NCI-H1105 treated with DMSO at 0.1 percent for 48 hours (cell line): ENCODE measurements around the gene KDM7A.
"Not testable (repeated sequence)": the region's sequence is repeated elsewhere in the genome, so short reads cannot be mapped to it uniquely, and the experiment has no call there.

Source experiments
- DNase-seq: peaks from one replicate; lab custom pipeline; 2025; lab: John Stamatoyannopoulos, UW

Gene KDM7A

DNA sequence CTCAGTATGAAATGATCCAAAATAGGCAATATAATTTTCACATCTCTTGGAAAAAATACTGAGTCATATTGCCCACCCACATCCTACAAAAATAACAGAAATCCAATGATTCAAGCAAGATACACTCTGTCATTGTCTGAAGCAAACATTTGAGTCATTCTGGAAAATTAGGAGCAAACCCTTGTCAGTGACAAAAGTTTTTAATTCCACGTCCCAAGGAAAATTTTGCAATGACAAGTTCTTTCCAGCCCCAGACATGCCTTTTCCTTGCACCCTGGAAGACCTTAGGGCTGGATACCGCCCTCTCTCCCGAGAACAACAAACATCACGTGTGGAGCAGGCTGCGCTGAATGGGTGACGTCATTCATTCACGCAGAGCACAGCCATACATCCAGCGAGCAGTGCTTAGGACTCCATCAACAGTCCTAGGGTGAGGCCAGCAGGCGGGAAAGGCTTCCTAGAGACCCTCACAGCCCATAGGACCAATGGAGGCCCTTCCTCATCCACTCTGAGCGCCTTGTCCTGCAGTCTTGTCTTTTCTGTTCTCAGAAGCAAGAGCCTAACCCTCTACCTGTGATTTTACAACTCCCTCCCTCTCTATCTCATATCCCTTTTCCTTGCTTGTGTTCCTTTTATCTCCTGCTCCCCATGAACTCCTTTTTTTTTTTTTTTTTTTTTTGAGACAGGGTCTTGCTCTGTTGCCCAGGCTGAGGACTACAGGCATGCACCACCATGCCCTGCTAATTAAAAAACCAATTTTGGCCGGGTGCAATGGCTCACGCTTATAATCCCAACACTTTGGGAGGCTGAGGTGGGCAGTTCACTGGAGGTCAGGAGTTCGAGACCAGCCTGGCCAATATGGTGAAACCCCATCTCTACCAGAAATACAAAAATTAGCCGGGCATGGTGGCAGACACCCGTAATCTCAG lies 23.5 kb upstream of the KDM7A start:
- no peak for DNase-seq

DNA sequence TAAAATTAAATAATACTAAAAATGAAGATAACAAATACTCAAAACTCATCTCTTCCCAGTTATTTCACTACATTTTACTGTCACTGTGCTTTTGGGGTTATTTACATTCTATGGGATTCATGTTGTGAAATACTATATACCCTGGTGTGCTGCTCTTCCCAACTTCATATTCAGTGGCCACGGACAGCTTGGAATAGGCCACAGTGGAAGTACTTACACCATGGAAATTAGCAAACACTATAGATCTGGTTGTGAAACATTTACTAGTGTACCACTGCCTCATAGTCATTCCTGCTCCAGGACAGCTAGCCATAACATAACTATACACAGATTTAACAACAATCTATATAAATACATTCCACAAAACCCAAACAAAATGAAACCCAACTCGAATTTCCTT lies 21.2 kb upstream of the KDM7A start:
- no peak for DNase-seq

DNA sequence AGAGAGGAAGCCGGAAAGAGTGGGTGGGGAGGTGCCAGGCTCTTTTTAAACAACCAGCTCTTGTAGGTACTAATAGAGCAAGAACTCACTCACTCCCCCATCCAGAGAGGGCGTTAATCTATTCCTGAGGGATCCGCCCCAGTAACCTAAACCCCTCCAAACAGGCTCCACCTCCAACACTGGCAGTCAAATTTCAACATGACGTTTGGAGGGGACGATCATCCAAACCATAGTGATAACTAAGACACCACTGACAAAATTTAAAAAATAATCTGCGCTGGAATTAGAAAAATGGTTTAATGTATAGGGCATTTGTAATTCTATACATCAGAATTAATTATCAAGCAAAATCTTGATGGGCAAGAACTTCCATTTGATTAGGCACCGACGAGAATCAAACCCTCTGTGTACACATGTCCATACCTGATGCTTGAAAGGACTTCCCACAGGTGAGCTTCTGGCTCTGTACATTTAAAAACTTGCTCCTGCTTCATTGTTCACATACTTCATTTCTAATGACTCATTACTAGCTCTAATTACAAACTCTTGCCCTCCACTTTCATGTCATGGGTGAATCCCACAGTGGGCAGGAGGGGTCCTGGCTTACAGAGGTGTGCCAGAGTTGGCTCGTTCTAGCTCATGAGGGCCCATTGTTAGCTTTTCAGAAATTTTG lies 20.6 kb upstream of the KDM7A start:
- no peak for DNase-seq

DNA sequence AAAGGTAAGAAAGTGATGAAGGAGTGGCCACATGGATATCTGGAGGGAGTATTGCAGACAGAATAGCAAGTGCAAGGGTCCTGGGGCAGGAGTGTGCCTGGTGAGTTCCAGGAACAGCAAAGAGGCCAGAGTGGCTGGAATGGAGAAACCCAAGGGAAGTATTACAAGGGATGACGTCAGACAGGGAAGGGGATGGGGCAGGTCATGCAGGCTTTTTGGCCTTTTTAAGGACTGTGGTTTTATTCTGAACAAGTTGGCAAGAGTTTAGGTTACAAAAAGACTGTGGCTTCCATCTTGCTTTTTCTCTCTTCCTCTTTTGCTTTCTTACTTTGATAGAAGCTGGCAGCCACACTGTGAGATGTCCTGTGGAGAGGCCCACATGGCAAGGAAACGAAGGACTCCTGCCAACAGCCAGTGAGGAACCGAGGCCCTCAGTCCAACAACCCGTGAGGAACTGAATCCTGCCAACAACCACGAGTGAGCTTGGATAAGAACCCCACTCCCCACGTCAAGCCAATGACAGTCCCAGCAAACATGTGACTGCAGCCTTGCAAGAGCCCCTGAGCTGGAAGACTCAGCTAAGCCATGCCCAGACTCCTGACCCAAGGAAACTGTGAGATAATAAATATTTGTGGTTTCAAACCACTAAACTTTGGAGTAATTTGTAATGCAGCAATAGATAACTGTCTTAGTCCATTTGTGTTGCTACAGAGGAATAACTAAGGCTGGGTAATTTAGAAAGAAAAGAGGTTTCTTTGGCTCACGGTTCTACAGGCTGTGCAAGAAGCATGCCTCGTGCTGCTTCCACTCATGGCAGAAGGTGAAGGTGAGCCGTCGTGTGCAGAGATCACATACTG lies 19.8 kb upstream of the KDM7A start:
- no peak for DNase-seq

DNA sequence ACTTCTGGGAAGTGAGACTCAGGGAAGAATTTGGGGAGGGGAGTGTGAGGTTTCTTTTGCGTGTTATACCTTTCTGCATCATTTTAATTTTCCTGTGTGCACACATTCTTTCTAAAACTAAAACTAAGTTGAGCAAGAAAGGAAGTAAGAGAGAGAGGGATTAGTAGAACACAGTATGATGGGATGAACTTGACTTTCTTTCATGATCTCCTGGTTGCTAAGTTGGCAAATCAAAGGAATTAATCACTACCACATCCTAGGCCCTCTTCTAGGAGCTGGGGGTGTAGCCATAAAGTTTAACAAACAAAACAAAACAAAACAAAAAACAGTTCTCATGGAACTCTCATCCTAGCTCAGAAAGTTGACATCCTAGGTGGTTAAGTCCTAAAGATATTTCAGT lies 19.1 kb upstream of the KDM7A start:
- DNase-seq, result no peak

DNA sequence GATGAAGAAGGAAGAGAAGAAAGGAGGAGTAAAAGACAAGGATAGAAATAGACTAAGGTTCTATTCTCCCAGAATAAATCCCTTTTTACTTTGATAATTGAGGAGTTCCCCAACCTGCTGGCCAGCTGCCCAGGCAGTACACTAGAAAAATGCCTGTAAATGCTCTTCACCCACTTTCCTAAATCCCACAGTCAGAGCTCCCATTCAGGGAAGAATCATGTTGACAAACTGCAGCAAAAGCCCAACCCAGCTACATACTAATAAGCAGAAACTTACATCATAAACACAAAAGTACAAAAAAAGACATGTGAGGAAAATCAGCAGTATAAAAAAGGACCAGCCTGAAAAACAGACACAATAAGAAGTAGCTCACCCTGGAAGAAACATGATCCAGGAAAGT lies 15.8 kb upstream of the KDM7A start:
- peak; percentile 37 for DNase-seq

DNA sequence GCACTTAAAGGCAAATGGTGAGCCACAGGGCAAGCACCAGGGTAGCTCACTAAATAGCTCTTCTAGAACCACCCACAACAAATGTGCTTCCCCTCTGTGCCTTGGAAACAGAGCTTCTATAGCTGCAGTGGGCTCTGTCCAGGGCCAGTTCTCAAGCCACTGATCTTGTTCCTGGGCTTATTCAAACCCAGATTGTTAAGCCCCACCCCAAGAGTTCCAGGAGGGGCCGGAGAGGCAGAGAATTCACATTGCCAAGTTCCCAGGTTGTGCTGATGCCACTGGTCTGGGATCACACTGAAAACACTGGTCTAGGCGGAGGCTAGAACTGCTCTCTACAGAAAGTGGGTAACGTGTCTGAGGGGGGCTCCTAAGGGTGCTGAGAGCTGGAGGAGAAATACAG lies 15.4 kb upstream of the KDM7A start:
- DNase-seq, result no peak

DNA sequence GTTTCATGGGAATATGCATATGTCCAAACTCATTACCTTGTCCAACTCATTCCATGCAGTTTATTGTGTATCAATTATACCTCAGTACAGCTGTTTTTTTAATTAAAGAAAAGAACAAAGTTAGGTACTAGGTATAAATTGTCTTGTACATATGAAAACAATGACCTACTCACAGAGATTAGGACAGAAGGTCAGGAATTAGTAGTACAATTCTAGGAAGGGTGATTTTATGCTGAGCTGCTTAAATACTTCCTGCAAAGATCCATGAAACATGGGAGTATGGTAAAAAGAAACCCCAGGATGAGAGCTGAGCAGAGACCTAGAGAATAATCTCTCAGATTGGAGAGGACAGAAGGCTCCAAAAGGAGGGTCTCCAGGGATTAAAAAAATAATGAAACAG lies 13.8 kb upstream of the KDM7A start:
- DNase-seq, result no peak

DNA sequence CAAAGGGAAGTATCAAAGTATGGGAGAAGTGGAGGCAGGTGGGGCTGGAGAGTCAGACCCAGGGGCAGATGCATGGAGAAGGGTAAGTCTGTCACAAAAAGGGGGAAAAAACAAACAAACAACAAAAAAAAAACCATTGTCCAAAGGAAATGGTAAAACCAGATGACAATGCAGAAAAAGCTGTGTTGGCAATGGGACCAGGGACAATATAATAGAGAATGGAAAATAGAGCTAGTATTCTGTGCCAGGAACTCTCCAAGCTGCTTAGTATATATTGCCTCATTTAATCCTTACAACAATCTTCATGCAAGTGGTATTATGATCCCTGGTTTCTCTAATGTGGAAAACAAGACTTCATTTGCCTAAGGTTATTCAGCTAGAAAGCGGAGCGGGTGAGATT lies 13.1 kb upstream of the KDM7A start:
- DNase-seq, result no peak

DNA sequence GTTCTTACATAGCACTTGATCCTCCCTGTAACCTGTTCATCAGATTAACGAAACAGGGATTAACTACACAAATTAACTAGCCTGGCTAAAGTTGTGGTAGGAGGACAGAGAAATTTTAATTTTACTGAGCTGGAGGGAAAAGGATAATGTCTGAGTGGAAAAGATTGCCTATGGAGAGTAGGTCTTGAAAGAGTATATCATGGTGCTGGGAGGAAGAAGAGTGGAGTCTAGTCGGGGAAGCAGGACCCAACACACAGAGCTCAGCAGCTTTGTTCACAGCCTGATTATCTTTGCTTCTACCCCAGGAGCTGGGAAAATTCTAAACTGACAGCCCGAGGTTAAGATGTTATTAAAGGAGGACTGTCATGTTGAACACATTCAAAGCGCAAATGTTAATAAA lies 6.1 kb upstream of the KDM7A start:
- DNase-seq, result no peak

DNA sequence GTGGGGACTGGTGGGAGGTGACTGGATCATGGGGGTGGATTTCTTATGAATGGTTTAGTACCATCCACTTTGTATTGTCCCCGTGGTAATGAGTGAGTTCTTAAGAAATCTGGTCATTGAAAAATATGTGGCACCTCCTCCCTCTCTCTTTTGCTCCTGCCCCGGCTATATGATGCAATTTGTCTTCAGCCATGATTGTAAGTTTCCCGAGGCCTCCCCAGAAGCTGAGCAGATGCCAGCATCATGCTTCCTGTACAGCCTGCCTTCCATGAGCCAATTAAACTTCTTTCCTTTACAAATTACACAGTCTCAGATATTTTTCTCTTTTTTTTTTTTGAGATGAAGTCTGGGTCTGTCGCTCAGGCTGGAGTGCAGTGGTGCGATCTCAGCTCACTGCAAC lies 2.6 kb upstream of the KDM7A start:
- no peak for DNase-seq

DNA sequence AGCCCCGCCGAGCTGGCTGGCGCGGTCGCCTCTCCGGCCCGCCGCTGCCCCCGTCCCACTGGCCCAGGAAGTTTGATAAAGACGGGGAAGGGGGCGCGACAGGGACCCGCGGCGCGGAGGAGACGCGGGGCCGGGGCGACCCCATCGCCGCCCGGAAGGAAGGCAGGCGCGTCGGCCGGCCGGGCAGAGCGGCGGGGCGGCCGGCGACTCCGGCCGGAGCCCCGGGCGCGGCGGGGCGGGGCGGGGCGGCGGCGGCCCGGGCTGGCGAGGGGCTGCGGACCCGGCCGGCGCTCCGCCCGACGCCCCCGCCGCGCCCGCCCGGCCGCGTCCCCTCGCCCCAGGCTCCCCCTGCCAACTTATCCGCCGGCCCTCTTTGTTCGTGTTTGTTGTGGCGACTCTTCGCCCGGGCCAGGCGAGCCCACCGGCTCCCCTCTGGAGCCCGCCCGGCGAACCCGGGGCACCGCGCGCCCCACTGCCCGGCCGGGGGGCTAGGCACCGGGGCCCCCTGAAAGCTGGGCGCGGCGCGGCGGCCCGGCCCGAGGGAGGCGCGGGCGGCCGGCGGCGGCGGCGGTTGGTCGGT lies 571 bp downstream of the KDM7A start:
- no peak for DNase-seq

DNA sequence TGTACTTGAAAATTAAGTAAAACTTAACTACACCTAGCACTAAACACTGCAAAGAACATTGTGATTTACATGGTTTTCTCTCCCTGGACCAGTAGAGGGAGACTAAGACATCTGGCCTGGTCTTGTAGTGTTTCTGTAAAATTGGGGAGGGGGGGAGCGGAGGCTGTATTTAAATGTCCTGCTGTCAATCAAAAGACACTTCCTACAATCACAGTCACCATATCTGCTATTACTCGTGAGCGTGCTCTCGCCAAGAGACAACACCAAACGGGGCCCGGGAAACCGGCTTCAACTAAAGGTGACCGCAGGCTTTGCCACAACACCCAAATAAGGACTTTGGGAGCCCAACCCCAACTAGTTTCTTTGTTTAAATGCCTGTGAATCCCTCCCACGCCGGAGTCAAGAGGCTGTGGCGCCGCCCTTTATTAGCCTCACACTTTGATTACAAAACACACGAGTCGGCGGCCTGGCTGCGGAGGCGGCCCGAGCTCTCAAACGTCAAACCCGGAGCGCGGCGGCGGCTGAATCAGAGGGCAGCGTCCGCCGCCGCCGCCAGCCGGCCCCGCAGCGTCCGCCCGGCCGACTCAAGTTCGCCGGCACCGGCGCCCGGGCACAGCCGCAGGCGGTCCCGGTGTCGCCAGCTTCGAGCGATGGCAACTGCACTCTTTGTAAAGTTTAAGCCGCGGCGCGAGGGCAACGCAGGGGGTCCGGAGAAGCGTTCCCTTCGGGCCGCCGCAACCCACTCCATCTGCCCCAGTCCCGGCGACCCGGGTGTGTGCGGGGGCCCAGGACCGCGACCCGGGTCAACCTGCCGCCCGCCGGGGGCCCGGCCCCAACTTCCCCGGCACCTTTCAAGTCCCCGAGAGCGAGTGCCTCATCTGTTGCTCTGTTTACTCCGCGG lies 1.3 kb downstream of the KDM7A start:
- DNase-seq, result peak; percentile 95

DNA sequence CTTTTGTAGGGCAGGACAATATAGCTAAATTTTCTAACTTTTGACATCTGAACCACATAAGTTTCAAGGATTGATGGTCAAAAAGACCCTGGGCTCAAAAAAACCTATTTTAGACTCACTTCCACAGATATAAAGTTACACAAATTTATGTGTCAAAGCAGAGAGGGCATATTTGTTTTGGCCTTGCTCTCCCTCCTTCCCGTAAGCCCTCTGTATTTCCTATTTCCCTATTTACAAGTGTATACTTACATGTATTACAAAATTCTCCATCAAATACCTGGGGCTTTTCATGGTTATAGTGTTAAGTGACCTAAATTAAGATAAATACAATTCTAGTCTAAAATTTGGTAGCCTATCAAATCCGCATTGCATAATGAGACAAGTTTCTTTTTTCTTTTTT lies 2.6 kb downstream of the KDM7A start:
- DNase-seq, result no peak

DNA sequence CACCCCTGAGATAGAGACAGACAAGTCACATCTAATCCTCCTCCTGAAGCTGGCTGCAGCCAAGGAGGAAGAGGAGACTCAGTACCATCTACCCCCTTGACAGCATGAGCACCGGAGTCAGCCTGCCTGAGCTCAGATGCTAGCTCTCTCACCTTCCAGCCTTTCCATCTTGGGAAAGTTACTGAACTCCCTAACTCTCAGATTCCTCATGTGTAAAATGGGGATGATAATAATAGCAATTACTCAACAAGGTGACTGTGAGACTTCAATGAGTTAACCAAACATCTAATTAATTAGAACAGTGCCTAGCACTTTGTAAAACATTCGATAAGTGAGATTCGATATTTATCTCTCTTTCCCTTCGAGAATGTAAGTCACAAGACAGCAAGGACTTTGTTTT lies 6.4 kb downstream of the KDM7A start:
- DNase-seq, result no peak

DNA sequence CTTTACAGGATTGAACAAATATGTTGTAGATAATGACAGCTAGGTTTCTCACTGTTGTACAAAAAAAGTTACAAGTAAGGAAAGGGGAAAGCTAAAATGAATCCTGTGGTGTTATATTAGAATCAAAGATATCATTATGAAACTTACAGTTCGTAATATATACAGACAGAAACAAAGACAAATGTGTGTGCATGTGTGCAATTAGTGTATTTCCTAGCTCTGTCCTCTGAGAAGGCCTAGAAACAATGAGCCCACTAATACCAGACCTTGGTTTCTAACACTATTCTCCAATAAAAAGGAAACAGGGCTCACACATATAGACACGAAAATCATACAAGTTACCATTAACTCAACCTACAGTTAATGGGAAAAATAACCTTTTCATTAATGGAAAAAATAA lies 8.0 kb downstream of the KDM7A start:
- DNase-seq, result no peak

DNA sequence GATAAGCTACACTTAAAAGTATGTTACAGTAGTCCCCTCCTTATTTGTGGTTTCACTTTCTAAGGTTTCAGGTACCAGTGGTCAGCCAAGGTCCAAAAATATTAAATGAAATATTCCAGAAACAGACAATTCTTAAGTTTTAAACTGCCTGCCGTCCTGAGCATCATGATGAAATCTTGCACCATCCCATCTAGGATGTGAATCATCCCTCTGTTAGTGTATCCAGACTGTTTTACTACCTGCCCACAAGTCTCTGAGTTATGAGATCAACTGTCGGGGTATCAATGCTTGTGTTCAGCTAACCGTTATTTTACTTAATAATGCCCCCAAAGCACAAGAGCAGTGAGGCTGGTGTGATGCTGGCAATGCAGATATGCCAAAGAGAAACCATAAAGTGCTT lies 11.4 kb downstream of the KDM7A start:
- no peak for DNase-seq

DNA sequence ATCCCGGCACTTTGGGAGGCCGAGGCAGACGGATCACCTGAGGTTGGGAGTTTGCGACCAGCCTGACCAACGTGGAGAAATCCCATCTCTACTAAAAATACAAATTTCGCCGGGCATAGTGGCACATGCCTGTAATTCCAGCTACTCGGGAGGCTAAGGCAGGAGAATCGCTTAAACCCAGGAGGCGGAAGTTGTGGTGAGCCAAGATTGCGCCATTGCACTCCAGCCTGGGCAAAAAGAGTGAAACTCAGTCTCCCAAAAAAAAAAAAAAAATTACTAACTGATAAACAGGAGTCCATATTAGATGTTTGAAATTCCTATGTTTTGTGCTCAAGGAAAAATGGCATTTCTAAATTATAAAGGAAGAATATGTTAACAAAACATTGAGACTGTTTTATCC lies 14.7 kb downstream of the KDM7A start:
- DNase-seq, result not testable (repeated sequence)

DNA sequence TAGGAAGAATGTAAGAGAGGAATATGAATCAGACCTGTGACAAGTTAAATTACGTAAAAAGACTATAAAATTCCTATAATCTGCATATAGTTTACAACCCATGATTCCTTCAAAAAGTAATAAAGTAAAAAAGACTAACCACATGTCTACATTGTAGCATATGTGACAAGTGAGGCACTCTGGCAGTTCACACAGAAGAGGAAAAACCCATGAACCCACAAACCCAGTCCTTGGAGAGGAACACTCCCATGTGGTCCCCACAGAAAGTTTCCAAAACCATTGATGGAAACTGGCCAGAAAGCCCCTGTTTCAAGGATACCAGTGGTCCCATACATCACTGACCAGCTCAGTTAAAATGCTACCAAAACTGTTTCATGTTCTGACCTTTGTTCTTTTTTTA lies 15.7 kb downstream of the KDM7A start:
- no peak for DNase-seq

DNA sequence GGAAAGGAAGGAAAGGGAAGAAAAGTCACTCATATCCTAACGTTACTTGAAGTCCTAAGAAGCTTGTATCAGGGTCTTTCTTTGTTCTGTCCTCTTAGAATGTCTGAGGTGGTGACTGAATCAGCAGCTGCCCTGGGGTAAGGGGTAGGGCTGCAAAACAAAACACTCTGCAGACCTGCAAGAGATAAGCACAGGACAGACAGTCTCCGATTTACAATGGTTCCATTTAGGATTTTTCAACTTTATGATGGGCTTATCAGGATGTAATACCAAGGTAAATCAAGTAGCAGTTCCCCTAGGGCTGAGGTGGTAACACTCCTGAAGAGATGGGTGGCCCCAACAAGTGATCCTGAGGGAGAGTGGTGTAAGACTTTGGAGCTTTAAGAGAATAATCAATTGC lies 16.5 kb downstream of the KDM7A start:
- DNase-seq, result no peak

DNA sequence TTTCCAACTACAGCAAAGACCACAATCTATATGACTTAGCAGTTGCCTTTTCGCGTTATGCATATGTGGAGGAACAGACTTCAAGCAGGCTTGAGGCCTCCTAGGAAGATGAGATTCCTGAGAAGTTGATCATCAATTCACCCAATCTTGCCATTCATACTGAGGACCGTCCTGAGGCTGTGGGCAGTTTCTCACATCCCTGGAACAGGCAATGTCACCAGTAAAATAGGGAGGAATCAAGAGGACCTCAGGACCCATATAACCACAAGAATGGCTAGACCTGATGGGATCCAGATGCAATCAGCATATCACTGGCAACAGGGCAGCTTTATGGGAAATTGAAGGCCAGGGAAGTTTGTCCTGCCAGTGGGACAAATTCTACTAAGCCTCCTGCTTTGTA lies 17.3 kb downstream of the KDM7A start:
- no peak for DNase-seq
